ENCODE data around the gene DENND4C.
"Not testable (repeated sequence)": the region's sequence is repeated elsewhere in the genome, so short reads cannot be mapped to it uniquely, and the experiment has no call there.

DNA sequence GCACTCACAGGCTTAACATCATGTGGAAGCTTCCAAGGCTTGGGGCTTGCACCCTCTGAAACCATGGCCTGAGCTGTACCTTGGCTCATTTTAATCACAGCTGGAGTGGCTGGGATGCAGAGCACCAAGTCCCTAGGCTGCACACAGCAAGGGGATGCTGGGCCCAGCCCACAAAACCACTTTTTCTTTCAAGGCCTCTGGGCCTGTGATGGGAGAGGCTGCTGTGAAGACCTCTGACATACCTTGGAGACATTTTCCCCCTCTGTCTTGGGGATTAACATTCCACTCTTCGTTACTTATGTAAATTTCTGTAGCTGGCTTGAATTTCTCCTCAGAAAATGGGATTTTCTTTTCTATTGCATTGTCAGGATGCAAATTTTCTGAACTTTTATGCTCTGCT lies 20.7 kb downstream of the DENND4C start:
- not testable (repeated sequence) for TF ChIP-seq ZNF843 (tag by site-specific recombination; IDR thresholded peaks at IDR 0.05); ZNF530 (tag by site-specific recombination; IDR thresholded peaks at IDR 0.05; ENCODE audit: low read depth); SALL2 (tag by site-specific recombination; IDR thresholded peaks at IDR 0.05; ENCODE audit: borderline replicate concordance); CTCF (tag by site-specific recombination; IDR thresholded peaks at IDR 0.05); TCF7L2 (IDR thresholded peaks at IDR 0.05; ENCODE audit: borderline replicate concordance, low read depth, low read length); MZF1 (tag by site-specific recombination; IDR thresholded peaks at IDR 0.05; ENCODE audit: borderline replicate concordance); ZNF24 (tag by site-specific recombination; IDR thresholded peaks at IDR 0.05); ZNF324 (tag by site-specific recombination; IDR thresholded peaks at IDR 0.05); ZNF311 (tag by site-specific recombination; IDR thresholded peaks at IDR 0.05; ENCODE audit: borderline replicate concordance); ZNF747 (tag by site-specific recombination; IDR thresholded peaks at IDR 0.05)
- TF ChIP-seq, protein P1, sequence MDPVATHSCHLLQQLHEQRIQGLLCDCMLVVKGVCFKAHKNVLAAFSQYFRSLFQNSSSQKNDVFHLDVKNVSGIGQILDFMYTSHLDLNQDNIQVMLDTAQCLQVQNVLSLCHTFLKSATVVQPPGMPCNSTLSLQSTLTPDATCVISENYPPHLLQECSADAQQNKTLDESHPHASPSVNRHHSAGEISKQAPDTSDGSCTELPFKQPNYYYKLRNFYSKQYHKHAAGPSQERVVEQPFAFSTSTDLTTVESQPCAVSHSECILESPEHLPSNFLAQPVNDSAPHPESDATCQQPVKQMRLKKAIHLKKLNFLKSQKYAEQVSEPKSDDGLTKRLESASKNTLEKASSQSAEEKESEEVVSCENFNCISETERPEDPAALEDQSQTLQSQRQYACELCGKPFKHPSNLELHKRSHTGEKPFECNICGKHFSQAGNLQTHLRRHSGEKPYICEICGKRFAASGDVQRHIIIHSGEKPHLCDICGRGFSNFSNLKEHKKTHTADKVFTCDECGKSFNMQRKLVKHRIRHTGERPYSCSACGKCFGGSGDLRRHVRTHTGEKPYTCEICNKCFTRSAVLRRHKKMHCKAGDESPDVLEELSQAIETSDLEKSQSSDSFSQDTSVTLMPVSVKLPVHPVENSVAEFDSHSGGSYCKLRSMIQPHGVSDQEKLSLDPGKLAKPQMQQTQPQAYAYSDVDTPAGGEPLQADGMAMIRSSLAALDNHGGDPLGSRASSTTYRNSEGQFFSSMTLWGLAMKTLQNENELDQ (tag by site-specific recombination; IDR thresholded peaks at IDR 0.05; ENCODE audit: low read depth) = not testable (repeated sequence)
